ENCODE data around the gene TMED4. TPM values are rescaled to one million over a fixed set of nuclear protein-coding genes. Genes with fewer than 3 reads are reported as not detected.

Gene TMED4
- total and polyA plus RNA-seq, 10 of the 15 experiments (the other 5 are each of a cell fraction or from before 2014, with no cell fraction given): 20.8 to 71.3 (median 51.0) TPM

- TF ChIP-seq USF2 (IDR thresholded peaks at IDR 0.05; ENCODE audit: borderline replicate concordance, low read depth, low read length) (no peak; the same call in 1 of the 2 replicates), SREBF1 (IDR thresholded peaks at IDR 0.05; ENCODE audit: low read length) (no peak), FOS (IDR thresholded peaks at IDR 0.05; ENCODE audit: borderline replicate concordance, extremely low read depth, insufficient read length) (no peak), TAF1 (IDR thresholded peaks at IDR 0.05; ENCODE audit: borderline replicate concordance, low read depth, low read length) (peak; percentile 85), ATF2 (IDR thresholded peaks at IDR 0.05; ENCODE audit: low read length) (no peak), ZNF687 (IDR thresholded peaks at IDR 0.05) (peak; percentile 91), BRCA1 (IDR thresholded peaks at IDR 0.05; ENCODE audit: low read depth, low read length) (peak; percentile 55; the same call in 1 of the 2 replicates), KLF5 (IDR thresholded peaks at IDR 0.05; ENCODE audit: partially characterized antibody) (no peak), ETV6 (conservative IDR thresholded peaks at IDR 0.05 in 1 of 2, IDR thresholded peaks at IDR 0.05 in 1 of 2; ENCODE audit: borderline replicate concordance in 1 of 2, low read depth in 1 of 2) (peak in 1 of 2 experiments; percentile 91; a peak in 2 of 4 replicates), MEF2A (IDR thresholded peaks at IDR 0.05; ENCODE audit: insufficient read depth, low read depth, low read length) (no peak), ZNF207 (IDR thresholded peaks at IDR 0.05; ENCODE audit: borderline replicate concordance) (peak; percentile 30), SKIL (IDR thresholded peaks at IDR 0.05; ENCODE audit: low read depth, poor library complexity, severe bottlenecking) (no peak), FOXM1 (IDR thresholded peaks at IDR 0.05; ENCODE audit: low read depth, low read length) (no peak), PKNOX1 (IDR thresholded peaks at IDR 0.05) (no peak), JUNB (IDR thresholded peaks at IDR 0.05) (no peak), ZSCAN29 (IDR thresholded peaks at IDR 0.05) (no peak), ZNF622 (IDR thresholded peaks at IDR 0.05) (no peak), CHD2 (IDR thresholded peaks at IDR 0.05; ENCODE audit: borderline replicate concordance, low read depth, low read length) (peak; percentile 93), ZNF274 (IDR thresholded peaks at IDR 0.05; ENCODE audit: insufficient read depth, insufficient read length) (no peak), GABPA (IDR thresholded peaks at IDR 0.05; ENCODE audit: low read depth) (peak; percentile 90)
Observed at GRCh38 chr7:44573464-44574286, 8.4 kb downstream of the TMED4 start, which contains the start of gene DDX56 (continued).
